K562 (cell line): ENCODE results near the gene CCDC87. TPM values are rescaled to one million over a fixed set of nuclear protein-coding genes. Genes with fewer than 3 reads are reported as not detected.

Source experiments
- ATF7 ChIP-seq: fragments of 450-650 bp; IDR thresholded peaks from 2 replicates; pipeline ENCODE4 v1.7.1; 2014; ENCODE audit warnings: mild to moderate bottlenecking, moderate library complexity
- BCOR ChIP-seq: fragments of 450-650 bp; IDR thresholded peaks from 2 replicates; pipeline ENCODE4 v1.6.1; 2016
- BRD4 ChIP-seq: fragments of 200-600 bp; sonication (generic); IDR thresholded peaks from 2 replicates; pipeline ENCODE4 v1.6.1; 2017; ENCODE audit warnings: inconsistent platforms
- BRD9 ChIP-seq: fragments of 450-650 bp; IDR thresholded peaks from 2 replicates; pipeline ENCODE4 v1.6.1; 2018; ENCODE audit warnings: low read depth; ENCODE audit not compliant: partially characterized antibody
- CREM ChIP-seq: IDR thresholded peaks from 2 replicates; pipeline ENCODE4 v1.6.1; 2014; ENCODE audit warnings: antibody characterized with exemption, low read depth
- EWSR1 ChIP-seq: fragments of 450-650 bp; IDR thresholded peaks from 2 replicates; pipeline ENCODE4 v1.6.1; 2018; ENCODE audit warnings: borderline replicate concordance, mild to moderate bottlenecking, low read depth, moderate library complexity; ENCODE audit not compliant: partially characterized antibody
- FOXK2 ChIP-seq, 2 experiments: fragments of 450-650 bp; IDR thresholded peaks in 1 of 2; conservative IDR thresholded peaks in 1 of 2; 2 replicates each; pipeline ENCODE4 v1.6.1; 2016; ENCODE audit warnings: low read depth in 2 of 2, mild to moderate bottlenecking in 1 of 2
- HDAC2 ChIP-seq: fragments of 450-650 bp; IDR thresholded peaks from 2 replicates; pipeline ENCODE4 v1.6.1; 2016; ENCODE audit warnings: mild to moderate bottlenecking
- HDAC8 ChIP-seq: fragments of 450-650 bp; IDR thresholded peaks from 2 replicates; pipeline ENCODE4 v1.6.1; 2016; ENCODE audit warnings: mild to moderate bottlenecking, missing genetic modification characterization, moderate library complexity, missing compliant biosample characterization
- HEY1 ChIP-seq: fragments of 250-450 bp; sonication (Bioruptor Pico); IDR thresholded peaks from 2 replicates; pipeline ENCODE4 v1.5.0; 2020; ENCODE audit warnings: mild to moderate bottlenecking, moderate library complexity, borderline replicate concordance
- HLTF ChIP-seq: fragments of 450-650 bp; IDR thresholded peaks from 2 replicates; pipeline ENCODE4 v1.6.1; 2016
- KLF16 ChIP-seq: IDR thresholded peaks from 2 replicates; pipeline ENCODE4 v1.6.1; 2016; ENCODE audit warnings: antibody characterized with exemption
- NCOR1 ChIP-seq: fragments of 450-650 bp; IDR thresholded peaks from 2 replicates; pipeline ENCODE4 v1.6.1; 2016; ENCODE audit warnings: mild to moderate bottlenecking, moderate library complexity
- NR2C2 ChIP-seq, 2 experiments: fragments of 200-800 bp in 1 of 2; sonication (Bioruptor generic) in 1 of 2; sonication (generic) in 1 of 2; formaldehyde crosslinking in 1 of 2; IDR thresholded peaks; 2 replicates each; pipeline versions ENCODE4 v1.6.1 to v1.8.0; 2016 to 2022; ENCODE audit warnings: mild to moderate bottlenecking in 1 of 2, missing compliant biosample characterization in 1 of 2, missing genetic modification characterization in 1 of 2, missing genetic modification reagents in 1 of 2
- PYGO2 ChIP-seq: fragments of 450-650 bp; IDR thresholded peaks from 2 replicates; pipeline ENCODE4 v1.6.1; 2016; ENCODE audit warnings: mild to moderate bottlenecking, missing genetic modification characterization, moderate library complexity, missing compliant biosample characterization
- RB1 ChIP-seq: fragments of 450-650 bp; IDR thresholded peaks from 2 replicates; pipeline ENCODE4 v1.6.1; 2017; ENCODE audit warnings: low read depth, mild to moderate bottlenecking
- RCOR1 ChIP-seq, 2 experiments: IDR thresholded peaks; 2 replicates each; pipeline ENCODE4 v1.6.1; 2012; ENCODE audit warnings: low read depth in 2 of 2, low read length in 2 of 2, borderline replicate concordance in 1 of 2, improper control_type of control experiment in 1 of 2
- SMAD1 ChIP-seq: fragments of 150-350 bp; IDR thresholded peaks from 2 replicates; pipeline ENCODE4 v1.6.1; 2014; ENCODE audit warnings: low read length, low read depth; ENCODE audit not compliant: partially characterized antibody
- SMARCB1 ChIP-seq: IDR thresholded peaks from 2 replicates; pipeline ENCODE4 v1.6.1; 2011; ENCODE audit warnings: improper control_type of control experiment, low read depth; ENCODE audit not compliant: insufficient read length
- SMC3 ChIP-seq: conservative IDR thresholded peaks from 2 replicates; pipeline ENCODE4 v1.6.1; 2011; ENCODE audit warnings: low read depth, low read length, improper control_type of control experiment; ENCODE audit not compliant: insufficient read depth
- SUPT5H ChIP-seq: fragments of 450-650 bp; IDR thresholded peaks from 2 replicates; pipeline ENCODE4 v1.6.1; 2016
- TFAM ChIP-seq: fragments of 250-450 bp; sonication (Bioruptor Pico); conservative IDR thresholded peaks from 2 replicates; pipeline ENCODE4 v1.5.0; 2021; ENCODE audit warnings: mild to moderate bottlenecking, moderate library complexity
- ZFP36 ChIP-seq: fragments of 150-350 bp; IDR thresholded peaks from 2 replicates; pipeline ENCODE4 v1.6.1; 2018; ENCODE audit warnings: low read length, low read depth; ENCODE audit not compliant: partially characterized antibody
- ZNF175 ChIP-seq: fragments of 200-800 bp; sonication (Bioruptor generic); IDR thresholded peaks from 2 replicates; pipeline ENCODE4 v1.6.1; 2016; ENCODE audit warnings: low read depth, mild to moderate bottlenecking, missing genetic modification characterization, missing compliant biosample characterization
- polyA plus RNA-seq, 8 experiments: library from polyadenylated mRNA; depleted of rRNA in 4 of 8; stranded (reverse) in 5 of 8; unstranded in 3 of 8; fragments of >200 nt; fragmentation: Nextera tagmentation in 2 of 8; fragmentation: Illumina TruSeq in 1 of 8; extraction: Ambion mirVana in 2 of 8; extraction: Trizol in 1 of 8; gene quantifications; 2 replicates each; pipeline versions ENCODE4 v1.2.1 to v1.2.3, GENCODE V29; 2011 to 2014; ENCODE audit warnings: inconsistent platforms in 1 of 8, missing spikeins in 1 of 8
- total RNA-seq, 7 experiments: library from RNA; depleted of rRNA in 6 of 7; stranded (reverse); fragments of >200 nt in 6 of 7; fragmentation: Illumina TruSeq in 2 of 7; extraction: Trizol in 2 of 7; gene quantifications; 2 replicates each; pipeline versions ENCODE4 v1.2.1 to v1.2.3, GENCODE V29; 2011 to 2021; ENCODE audit warnings: low replicate concordance in 1 of 7
- TF ChIP-seq, protein P1 (sequence below): fragments of 450-650 bp; formaldehyde crosslinking; IDR thresholded peaks from 2 replicates; pipeline ENCODE4 v1.4.0; 2020; ENCODE audit warnings: mild to moderate bottlenecking, mixed read lengths
- TF ChIP-seq, protein P2 (sequence below): fragments of 250-450 bp; sonication (Bioruptor Pico); IDR thresholded peaks from 2 replicates; pipeline ENCODE4 v1.4.0; 2020; ENCODE audit warnings: mild to moderate bottlenecking
- TF ChIP-seq, protein P3 (sequence below): sonication (generic); formaldehyde crosslinking; IDR thresholded peaks from 2 replicates; pipeline ENCODE4 v1.8.1; 2023; ENCODE audit warnings: mild to moderate bottlenecking, missing genetic modification reagents

CCDC87 gene
- total and polyA plus RNA-seq, 9 of the 15 experiments (the other 6 are each of a cell fraction or from before 2014, with no cell fraction given): 0.03 to 0.44 (median 0.15) TPM; not detected in 1

DNA sequence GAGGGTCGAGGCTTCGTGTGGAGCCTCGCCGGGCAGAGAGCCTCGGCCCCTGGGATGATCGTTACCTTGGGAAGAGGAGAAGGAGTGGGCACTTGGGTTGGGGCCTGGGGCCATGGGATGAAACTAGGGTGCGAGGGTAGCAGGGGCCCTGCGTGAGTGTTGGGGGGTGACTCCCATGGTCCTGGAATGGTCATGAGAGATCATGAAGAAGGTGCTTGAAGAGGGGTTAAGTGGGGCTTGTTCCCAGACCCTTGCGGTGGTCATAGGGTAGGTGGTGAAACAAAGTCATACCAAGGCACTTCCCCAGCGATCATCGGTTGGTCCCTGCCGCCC, 406 bp upstream of the CCDC87 start (continued):
- TF ChIP-seq, protein P1, sequence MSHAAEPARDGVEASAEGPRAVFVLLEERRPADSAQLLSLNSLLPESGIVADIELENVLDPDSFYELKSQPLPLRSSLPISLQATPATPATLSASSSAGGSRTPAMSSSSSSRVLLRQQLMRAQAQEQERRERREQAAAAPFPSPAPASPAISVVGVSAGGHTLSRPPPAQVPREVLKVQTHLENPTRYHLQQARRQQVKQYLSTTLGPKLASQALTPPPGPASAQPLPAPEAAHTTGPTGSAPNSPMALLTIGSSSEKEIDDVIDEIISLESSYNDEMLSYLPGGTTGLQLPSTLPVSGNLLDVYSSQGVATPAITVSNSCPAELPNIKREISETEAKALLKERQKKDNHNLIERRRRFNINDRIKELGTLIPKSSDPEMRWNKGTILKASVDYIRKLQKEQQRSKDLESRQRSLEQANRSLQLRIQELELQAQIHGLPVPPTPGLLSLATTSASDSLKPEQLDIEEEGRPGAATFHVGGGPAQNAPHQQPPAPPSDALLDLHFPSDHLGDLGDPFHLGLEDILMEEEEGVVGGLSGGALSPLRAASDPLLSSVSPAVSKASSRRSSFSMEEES (CRISPR knock-in tag): no peak
- peak; percentile 47; the same call in 1 of the 2 replicates for TF ChIP-seq ATF7
- no peak for TF ChIP-seq BRD4
- TF ChIP-seq TFAM: no peak
- no peak for TF ChIP-seq BRD9
- TF ChIP-seq NCOR1: no peak
- no peak for TF ChIP-seq ZFP36
- TF ChIP-seq SUPT5H: no peak
- TF ChIP-seq FOXK2 (conservative IDR thresholded peaks at IDR 0.05 in 1 of 2, IDR thresholded peaks at IDR 0.05 in 1 of 2; ENCODE audit: low read depth in 2 of 2): peak in 1 of 2 experiments; percentile 85; a peak in 2 of 4 replicates
- TF ChIP-seq CREM: no peak
- no peak for TF ChIP-seq RCOR1 (IDR thresholded peaks at IDR 0.05; ENCODE audit: borderline replicate concordance in 1 of 2, low read depth in 2 of 2, low read length in 2 of 2)
- no peak for TF ChIP-seq SMARCB1
- no peak for TF ChIP-seq ZNF175 (CRISPR knock-in tag)
- TF ChIP-seq, protein P2, sequence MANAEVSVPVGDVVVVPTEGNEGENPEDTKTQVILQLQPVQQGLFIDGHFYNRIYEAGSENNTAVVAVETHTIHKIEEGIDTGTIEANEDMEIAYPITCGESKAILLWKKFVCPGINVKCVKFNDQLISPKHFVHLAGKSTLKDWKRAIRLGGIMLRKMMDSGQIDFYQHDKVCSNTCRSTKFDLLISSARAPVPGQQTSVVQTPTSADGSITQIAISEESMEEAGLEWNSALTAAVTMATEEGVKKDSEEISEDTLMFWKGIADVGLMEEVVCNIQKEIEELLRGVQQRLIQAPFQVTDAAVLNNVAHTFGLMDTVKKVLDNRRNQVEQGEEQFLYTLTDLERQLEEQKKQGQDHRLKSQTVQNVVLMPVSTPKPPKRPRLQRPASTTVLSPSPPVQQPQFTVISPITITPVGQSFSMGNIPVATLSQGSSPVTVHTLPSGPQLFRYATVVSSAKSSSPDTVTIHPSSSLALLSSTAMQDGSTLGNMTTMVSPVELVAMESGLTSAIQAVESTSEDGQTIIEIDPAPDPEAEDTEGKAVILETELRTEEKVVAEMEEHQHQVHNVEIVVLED (CRISPR knock-in tag): no peak
- no peak for TF ChIP-seq RB1
- TF ChIP-seq, protein P3, sequence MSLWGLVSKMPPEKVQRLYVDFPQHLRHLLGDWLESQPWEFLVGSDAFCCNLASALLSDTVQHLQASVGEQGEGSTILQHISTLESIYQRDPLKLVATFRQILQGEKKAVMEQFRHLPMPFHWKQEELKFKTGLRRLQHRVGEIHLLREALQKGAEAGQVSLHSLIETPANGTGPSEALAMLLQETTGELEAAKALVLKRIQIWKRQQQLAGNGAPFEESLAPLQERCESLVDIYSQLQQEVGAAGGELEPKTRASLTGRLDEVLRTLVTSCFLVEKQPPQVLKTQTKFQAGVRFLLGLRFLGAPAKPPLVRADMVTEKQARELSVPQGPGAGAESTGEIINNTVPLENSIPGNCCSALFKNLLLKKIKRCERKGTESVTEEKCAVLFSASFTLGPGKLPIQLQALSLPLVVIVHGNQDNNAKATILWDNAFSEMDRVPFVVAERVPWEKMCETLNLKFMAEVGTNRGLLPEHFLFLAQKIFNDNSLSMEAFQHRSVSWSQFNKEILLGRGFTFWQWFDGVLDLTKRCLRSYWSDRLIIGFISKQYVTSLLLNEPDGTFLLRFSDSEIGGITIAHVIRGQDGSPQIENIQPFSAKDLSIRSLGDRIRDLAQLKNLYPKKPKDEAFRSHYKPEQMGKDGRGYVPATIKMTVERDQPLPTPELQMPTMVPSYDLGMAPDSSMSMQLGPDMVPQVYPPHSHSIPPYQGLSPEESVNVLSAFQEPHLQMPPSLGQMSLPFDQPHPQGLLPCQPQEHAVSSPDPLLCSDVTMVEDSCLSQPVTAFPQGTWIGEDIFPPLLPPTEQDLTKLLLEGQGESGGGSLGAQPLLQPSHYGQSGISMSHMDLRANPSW (CRISPR knock-in tag): no peak
- no peak for TF ChIP-seq HEY1 (CRISPR knock-in tag)
- TF ChIP-seq EWSR1: no peak
- TF ChIP-seq BCOR: peak; percentile 8; the same call in 1 of the 2 replicates
- peak; percentile 59; the same call in 1 of the 2 replicates for TF ChIP-seq HLTF
- TF ChIP-seq NR2C2 (CRISPR knock-in tag; IDR thresholded peaks at IDR 0.05): no peak
- no peak for TF ChIP-seq NR2C2 (tag; IDR thresholded peaks at IDR 0.05)
- TF ChIP-seq SMAD1: no peak
- no peak for TF ChIP-seq KLF16
- no peak for TF ChIP-seq SMC3
- no peak for TF ChIP-seq HDAC8 (tag)
- TF ChIP-seq HDAC2: no peak
- TF ChIP-seq PYGO2 (tag): no peak
